Activated naive CD4-positive, alpha-beta T cell (primary cell): ENCODE data around the gene ATIC.

Experiments
- DNase-seq, 4 experiments: peaks; one replicate each; lab custom pipeline; 2025; lab: John Stamatoyannopoulos, UW

ATIC gene

GRCh38 chr2:215311625-215312396 is at the start of gene ATIC:
Gene ATIC (plus strand): TSS chr2:215312059. CDS start chr2:215312143, 84 bp downstream.
- DNase-seq = peak; percentile 71 to 79 (median 74)

DNA sequence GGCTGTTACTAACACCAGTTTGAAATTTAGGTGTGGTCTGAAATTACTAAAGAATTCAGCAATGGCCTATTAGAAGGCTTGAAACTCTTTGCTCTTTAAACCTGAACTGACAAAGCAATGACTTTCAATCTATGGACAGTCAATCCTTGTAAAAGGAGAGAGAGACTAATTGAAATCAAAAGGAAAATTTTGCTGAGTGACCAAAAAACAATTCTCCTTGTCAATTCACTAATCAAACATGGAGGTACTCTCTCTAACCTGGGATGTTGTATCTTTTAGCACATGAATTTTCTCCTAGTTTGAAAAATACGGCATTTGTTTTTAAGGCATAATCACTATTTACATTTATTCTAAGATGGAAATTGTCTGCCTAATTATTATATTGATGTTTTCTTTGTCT is 49.6 kb upstream of the ATIC start:
- DNase-seq = no peak

GRCh38 chr2:215262741-215263362 is 49.0 kb upstream of the ATIC start:
- no peak for DNase-seq

GRCh38 chr2:215264374-215264773 is 47.5 kb upstream of the ATIC start:
- DNase-seq = no peak

DNA sequence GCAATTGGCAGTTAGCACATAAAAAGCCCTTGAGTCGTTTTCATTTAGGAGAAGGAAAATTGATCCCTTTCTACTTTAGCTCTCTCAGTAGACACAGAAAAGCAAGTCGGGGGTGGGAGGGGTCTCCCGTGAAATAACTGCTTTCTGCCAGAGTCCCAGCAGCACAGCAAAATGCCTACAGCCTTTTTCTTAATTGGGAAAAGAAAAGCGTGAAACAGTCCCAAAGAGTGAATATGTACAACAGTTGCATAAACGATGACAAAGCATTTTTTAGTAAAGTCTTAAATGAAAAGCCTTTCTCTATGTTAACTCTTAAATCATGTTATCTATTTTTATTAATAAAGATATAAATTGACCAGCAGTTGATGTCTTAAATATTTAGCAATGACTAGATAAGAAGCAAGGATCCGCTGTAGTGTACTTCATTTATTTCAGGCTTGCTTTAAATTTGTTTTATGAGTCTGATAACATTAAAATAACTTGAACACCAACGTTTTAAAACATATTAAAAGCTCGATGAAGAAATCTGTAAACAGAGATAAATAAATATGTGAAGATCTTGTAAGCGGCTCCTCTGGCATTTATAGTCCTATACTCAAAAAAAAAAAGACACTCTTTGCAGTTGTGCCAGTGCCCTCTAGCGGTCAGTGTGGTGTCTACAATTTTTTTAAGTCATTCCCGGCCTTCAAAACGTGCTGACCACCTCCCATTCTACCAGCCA is 42.3 kb upstream of the ATIC start:
- DNase-seq = peak in 3 of 4 experiments; percentile 9 to 32 (median 9)

DNA sequence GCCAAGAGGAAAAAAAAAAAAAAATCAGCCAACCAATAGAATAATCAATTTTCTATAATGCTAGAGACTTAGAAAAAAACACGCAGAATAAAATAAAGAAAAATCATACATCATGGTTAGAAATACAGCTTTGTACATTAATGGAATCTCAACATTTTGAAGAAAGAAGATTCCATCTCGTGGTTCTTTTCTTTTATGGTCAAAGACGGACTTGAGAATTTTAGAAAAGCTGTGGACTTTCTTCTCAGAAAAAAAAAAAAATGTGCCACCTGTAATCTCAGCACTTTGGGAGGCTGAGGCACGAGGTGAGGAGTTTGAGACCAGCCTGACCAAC is 41.8 kb upstream of the ATIC start:
- DNase-seq = no peak

- DNase-seq = no peak
Measured at GRCh38 chr2:215271446-215271845, 40.4 kb upstream of the ATIC start.

DNA sequence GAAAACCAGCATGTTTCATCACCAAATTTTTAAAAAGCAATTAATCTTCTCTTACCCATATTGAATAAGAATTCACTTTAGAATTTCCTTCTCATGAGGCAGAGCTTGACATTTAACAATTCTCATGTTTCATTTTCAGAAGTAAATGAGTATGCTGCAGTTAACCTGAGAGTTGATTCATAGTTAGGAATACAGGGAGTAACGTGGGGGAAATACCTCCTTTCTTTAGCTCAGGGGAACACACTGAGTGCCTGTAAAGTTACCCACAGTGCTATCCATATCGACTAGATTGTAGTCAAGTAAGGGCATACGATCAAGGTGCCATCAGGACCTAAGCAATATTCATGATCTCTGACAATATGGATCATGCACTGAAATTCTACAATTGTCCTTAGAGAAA is 38.9 kb upstream of the ATIC start:
- no peak for DNase-seq

GRCh38 chr2:215274829-215275228 is 37.0 kb upstream of the ATIC start:
- no peak for DNase-seq

DNA sequence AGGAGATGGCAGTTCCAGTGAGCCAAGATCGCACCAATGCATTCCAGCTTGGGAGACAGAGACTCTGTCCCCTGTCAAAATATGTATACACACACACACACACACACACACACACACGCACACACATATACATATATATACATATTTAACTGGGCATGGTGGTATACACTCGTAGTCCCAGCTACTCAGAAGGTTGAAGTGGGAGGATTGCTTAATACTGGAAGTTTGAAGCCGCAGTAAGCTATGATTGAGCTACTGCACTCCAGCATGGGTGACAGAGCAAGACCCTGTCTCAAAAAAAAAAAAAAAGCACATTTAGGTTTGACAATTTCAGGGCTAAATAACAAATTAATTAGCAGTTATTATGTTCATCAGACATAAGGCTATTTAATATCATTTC is 36.0 kb upstream of the ATIC start:
- DNase-seq = no peak

DNA sequence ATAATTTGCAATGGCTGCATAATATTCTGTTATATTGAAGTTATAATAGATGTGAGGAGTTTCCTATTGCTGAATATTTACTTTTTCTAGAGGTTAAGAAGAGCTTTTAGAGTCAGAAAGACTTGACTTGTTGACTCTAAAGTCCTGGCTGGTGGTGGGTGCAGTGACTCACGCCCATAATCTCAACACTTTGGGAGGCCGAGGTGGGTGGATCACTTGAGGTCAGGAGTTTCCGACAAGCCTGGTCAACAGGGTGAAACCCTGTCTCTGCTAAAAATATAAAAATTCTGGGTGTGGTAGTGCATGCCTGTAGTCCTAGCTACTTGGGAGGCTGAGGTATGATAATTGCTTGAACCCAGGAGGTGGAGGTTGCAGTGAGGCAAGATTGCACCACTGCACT is 33.9 kb upstream of the ATIC start:
- no peak for DNase-seq

DNA sequence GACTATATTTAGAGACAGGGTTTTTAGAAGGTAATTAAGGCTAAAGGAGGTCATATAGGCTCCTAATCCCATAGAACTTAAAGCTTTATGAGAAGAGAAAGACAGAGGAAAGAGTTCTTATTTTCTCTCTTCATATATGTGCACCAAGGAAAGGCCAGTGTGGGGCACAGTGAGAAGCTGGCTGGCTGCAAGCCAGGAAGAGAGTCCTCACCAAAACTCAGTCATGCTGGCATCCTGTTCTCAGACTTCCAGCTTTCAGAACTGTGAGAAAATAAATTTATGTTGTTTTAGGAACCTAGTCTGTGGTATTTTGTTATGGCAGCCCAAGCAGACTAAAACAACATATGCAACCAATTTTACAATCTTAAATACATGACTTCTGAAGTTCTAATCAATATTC is 31.5 kb upstream of the ATIC start:
- no peak for DNase-seq

GRCh38 chr2:215283221-215283620 is 28.6 kb upstream of the ATIC start:
- no peak for DNase-seq

- no peak for DNase-seq
Measured at GRCh38 chr2:215286309-215286708, 25.6 kb upstream of the ATIC start.

GRCh38 chr2:215288112-215288815 is 23.6 kb upstream of the ATIC start:
- DNase-seq = no peak

DNA sequence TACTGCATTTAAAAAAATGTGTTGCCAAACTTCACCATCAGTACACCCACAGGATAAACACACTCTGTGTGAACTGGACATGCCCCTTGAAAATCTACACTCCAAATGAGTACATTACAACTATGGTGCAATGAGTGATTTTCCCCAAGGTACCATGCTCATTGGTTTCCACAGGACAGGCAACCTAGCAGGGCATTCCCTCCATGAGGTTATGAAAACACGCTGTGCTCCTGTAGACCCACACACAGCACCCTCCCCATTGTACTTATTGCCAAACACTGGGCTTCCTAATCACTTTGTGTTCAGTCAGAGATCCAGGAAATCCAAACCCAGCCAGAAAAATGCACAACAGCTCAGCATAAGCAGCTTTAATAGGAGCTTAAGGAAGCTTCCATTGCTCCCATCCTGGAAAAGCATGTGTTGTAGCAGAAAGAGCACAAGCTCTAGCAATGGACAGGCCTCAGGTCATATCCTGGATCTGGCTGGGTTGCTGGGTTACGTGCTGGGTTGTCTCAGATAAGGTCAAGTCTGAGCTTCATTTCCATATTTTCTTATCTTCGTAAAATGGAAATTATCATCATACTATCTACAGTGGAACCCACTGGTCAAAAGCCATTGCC is 20.8 kb upstream of the ATIC start:
- no peak for DNase-seq

GRCh38 chr2:215293879-215294278 is 18.0 kb upstream of the ATIC start:
- no peak for DNase-seq

DNA sequence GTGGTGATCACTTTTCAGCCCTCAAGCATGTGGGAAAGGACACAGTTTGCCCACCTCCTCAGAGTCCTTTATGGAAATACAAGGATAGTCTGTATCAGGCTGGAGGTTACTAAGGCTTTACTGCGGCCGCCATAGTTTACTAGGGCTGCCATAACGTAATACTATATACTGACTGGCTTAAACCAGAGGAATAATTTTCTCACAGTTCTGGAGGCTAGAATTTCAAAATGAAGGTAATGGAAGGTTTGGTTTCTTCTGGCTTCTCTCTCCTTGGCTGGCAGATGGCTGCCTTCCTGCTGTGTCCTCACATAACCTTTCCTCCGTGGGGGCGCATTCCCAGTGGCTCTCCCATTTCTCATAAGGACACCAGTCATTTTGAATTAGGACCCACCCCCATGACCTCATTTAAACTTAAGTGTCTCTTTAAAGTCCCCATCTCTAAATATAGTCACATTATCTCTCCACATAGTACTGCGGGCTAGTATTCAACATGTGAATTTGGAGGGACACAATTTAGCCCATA is 12.5 kb upstream of the ATIC start:
- DNase-seq = no peak

DNA sequence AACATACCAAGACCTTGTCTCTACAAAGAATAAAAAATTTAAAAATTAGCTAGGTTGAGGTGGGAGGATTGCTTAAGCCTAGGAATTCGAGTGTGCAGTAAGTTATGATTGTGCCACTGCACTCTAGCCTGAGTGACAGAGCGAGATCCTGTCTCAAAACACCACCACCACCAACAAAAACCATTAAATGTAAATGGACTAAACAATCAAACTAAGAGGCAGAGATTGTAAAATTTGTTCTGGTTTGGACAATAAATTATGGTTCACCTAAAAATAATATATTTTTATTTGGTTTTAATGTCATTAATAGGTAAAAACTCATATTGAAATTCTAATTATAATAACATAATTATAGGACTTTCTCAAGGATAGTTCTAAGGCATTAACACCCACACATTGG is 9.9 kb upstream of the ATIC start:
- no peak for DNase-seq

DNA sequence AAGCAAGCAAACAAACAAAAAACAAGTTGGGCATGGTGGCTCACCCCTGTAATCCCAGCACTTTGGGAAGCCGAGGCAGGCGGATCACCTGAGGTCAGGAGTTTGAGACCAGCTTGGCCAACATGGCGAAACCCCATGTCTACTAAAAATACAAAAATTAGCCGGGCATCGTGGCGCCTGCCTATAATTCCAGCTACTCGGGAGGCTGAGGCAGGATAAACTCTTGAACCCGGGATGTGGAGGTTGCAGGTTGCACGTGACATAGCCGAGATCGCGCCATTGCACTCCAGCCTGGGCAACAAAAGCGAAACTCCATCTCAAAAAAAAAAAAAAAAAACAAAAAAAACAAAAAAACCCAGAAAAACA is 617 bp upstream of the ATIC start:
- peak in 1 of 4 experiments; percentile 4 for DNase-seq

DNA sequence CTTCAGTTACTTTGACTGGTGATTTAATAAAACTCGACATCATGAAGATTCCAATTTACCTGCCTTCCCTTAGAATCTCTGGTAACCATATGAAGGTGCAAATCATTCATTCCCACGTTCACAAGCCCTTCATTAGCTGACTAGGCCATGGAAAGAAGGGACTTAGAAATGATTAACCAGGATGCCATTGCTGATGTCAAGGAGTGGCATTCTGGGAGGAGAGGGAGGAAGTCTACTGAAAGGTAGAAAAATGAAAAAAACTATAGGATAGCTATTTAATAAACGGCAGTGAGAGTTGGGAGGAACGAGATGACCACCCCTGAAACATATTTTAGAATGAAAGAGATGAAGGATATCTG is 1.4 kb downstream of the ATIC start:
- no peak for DNase-seq

- DNase-seq = no peak
Measured at GRCh38 chr2:215314896-215315295, 3.0 kb downstream of the ATIC start.
